PC-9 (cell line): ENCODE results near the gene CFAP65.

Experiments used
- EZH2 ChIP-seq: fragments of 200-600 bp; sonication (generic); IDR thresholded peaks from 2 replicates; pipeline ENCODE4 v1.8.0; 2017; ENCODE audit warnings: antibody characterized with exemption, low read depth
- TF ChIP-seq, protein P1 (sequence below): fragments of 200-600 bp; sonication (generic); conservative IDR thresholded peaks from 2 replicates; pipeline ENCODE4 v1.6.1; 2017; ENCODE audit warnings: mixed run types, antibody characterized with exemption, mild to moderate bottlenecking, moderate library complexity

GRCh38 chr2:218970894-218971293, 70.4 kb downstream of the CFAP65 start:
- TF ChIP-seq, protein P1, sequence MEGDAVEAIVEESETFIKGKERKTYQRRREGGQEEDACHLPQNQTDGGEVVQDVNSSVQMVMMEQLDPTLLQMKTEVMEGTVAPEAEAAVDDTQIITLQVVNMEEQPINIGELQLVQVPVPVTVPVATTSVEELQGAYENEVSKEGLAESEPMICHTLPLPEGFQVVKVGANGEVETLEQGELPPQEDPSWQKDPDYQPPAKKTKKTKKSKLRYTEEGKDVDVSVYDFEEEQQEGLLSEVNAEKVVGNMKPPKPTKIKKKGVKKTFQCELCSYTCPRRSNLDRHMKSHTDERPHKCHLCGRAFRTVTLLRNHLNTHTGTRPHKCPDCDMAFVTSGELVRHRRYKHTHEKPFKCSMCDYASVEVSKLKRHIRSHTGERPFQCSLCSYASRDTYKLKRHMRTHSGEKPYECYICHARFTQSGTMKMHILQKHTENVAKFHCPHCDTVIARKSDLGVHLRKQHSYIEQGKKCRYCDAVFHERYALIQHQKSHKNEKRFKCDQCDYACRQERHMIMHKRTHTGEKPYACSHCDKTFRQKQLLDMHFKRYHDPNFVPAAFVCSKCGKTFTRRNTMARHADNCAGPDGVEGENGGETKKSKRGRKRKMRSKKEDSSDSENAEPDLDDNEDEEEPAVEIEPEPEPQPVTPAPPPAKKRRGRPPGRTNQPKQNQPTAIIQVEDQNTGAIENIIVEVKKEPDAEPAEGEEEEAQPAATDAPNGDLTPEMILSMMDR = no peak
- no peak for TF ChIP-seq EZH2
